ENCODE measurements around the gene ADAP1.

The ADAP1 gene

DNA sequence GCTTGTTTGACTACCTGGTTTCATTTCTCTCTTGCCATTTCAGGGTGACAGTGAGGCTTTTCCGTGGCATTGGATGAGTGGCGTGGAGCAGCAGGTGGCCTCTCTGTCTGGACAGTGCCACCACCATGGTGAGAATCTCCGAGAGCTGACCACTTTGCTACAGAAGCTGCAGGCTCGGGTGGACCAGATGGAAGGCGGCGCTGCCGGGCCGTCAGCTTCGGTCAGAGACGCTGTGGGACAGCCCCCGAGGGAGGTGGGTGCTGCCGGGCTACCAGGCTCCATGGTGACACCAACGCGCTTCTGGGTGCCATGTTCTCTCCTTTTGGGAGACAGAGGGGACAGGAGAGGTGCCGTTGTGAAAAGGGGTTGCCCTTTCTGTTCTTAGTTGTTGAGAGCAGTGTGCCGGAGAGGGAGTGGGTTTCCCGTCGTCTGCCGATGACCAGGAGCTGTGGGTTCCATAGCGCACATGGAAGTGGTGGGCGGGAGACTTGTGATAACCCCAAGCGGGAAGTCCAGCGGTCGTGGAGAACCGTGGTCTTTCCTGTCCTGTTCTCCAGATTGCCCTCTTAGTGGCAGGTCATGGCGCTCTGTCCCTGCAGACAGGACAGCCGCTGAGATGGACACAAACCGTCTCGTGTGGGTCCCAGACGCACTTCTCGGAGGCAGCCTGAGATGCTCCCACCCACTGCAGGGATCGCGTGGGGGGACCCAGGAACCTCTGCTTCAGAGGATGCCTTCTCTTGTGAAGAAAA, 100.9 kb downstream of the ADAP1 start:
- no peak for DNase-seq

- DNase-seq: no peak
Measured at GRCh38 chr7:851204-851603, 103.3 kb downstream of the ADAP1 start.

DNA sequence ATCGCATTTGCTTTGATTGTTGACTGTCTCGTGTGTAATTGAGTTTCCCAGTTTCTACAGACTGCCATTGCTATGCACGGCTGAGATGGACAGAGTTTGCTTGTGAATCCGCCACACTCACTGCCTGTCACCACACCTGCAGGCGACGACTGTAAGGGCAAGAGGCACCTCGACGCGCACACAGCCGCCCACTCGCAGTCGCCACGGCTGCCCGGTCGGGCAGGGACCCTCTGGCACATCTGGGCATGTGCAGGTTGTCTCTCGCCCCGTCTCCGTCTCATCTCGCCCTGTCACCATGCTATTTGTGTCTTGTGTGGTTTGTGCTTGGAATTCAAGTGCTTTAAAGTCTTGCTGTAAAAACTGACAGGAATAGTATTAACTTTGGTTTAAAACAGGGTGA, 104.7 kb downstream of the ADAP1 start:
- no peak for DNase-seq

DNA sequence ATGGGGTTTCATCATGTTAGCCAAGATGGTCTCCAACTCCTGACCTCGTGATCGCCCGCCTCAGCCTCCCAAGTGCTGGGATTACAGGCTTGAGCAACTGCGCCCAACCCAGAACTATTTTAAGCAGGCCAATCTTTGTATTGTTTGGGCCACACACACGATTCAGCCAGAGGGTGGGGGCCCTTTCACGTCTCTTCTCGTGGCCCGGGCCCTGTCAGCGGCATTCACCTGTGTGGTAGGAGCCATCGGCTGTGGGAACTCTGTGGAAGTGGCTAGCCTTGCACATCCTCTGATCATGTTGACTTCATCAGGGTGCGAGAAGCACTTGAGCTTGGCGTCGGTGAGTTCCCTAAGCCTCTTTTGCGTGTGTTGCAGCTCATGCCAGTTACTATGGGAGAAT, 105.3 kb downstream of the ADAP1 start:
- DNase-seq: no peak

All from EL (cell line).